Smooth muscle cell (in vitro differentiated cells): ENCODE measurements around the gene INTS2. TPM values are rescaled to one million over a fixed set of nuclear protein-coding genes. Genes with fewer than 3 reads are reported as not detected.
A peak's percentile ranks its signal among the peaks of the same experiment; 100 is the strongest.
"Not testable (repeated sequence)": the region's sequence is repeated elsewhere in the genome, so short reads cannot be mapped to it uniquely, and the experiment has no call there.

Experiments
- DNase-seq: peaks from one replicate; lab custom pipeline; 2025; ENCODE audit not compliant: unreplicated experiment; lab: John Stamatoyannopoulos, UW
- H2AFZ ChIP-seq: fragments of 200-600 bp; sonication (generic); 2 replicates; pipeline ENCODE4 v1.6.0; 2016; ENCODE audit warnings: antibody characterized with exemption, low read depth, mild to moderate bottlenecking
- H3F3A ChIP-seq: fragments of 200-600 bp; sonication (generic); 2 replicates; pipeline ENCODE4 v1.6.0; 2017; ENCODE audit warnings: antibody characterized with exemption, low read depth
- H3K27ac ChIP-seq: fragments of 200-600 bp; sonication (generic); 2 replicates; pipeline ENCODE4 v1.5.1; 2016; ENCODE audit warnings: low read depth, mild to moderate bottlenecking
- H3K27me3 ChIP-seq: fragments of 200-600 bp; sonication (generic); 2 replicates; pipeline ENCODE4 v1.6.1; 2016; ENCODE audit warnings: low read depth, mild to moderate bottlenecking
- H3K36me3 ChIP-seq: fragments of 200-600 bp; sonication (generic); 2 replicates; pipeline ENCODE4 v1.5.1; 2016; ENCODE audit warnings: low read depth
- H3K4me1 ChIP-seq: fragments of 200-600 bp; sonication (generic); 2 replicates; pipeline ENCODE4 v1.5.1; 2016; ENCODE audit warnings: low read depth
- H3K4me2 ChIP-seq: fragments of 200-600 bp; sonication (generic); 2 replicates; pipeline ENCODE4 v1.6.0; 2016; ENCODE audit warnings: mild to moderate bottlenecking
- H3K4me3 ChIP-seq: fragments of 200-600 bp; sonication (generic); 2 replicates; pipeline ENCODE4 v1.5.1; 2016; ENCODE audit warnings: mild to moderate bottlenecking
- H3K79me2 ChIP-seq: fragments of 200-600 bp; sonication (generic); 2 replicates; pipeline ENCODE4 v1.6.0; 2016; ENCODE audit warnings: low read depth, mild to moderate bottlenecking
- H3K9ac ChIP-seq: fragments of 200-600 bp; sonication (generic); 2 replicates; pipeline ENCODE4 v1.6.0; 2016; ENCODE audit warnings: low read depth
- H3K9me3 ChIP-seq: fragments of 200-600 bp; sonication (generic); replicated peaks from 2 replicates; pipeline ENCODE4 v1.5.1; 2016; ENCODE audit warnings: low read depth
- H4K20me1 ChIP-seq: fragments of 200-600 bp; sonication (generic); 2 replicates; pipeline ENCODE4 v1.6.0; 2016; ENCODE audit warnings: low read depth
- CTCF ChIP-seq: fragments of 200-600 bp; sonication (generic); IDR thresholded peaks from 2 replicates; pipeline ENCODE4 v1.5.1; 2017; ENCODE audit warnings: borderline replicate concordance, mild to moderate bottlenecking, antibody characterized with exemption; ENCODE audit not compliant: insufficient read depth, poor library complexity, severe bottlenecking
- WGBS: methylation state at CpG from one replicate; pipeline ENCODE4 v1.1.7; 2016; ENCODE audit warnings: low lambda C conversion rate; 5-methylcytosine and 5-hydroxymethylcytosine counted together
- polyA plus RNA-seq: library from polyadenylated mRNA; unstranded; fragments of >200 nt; fragmentation: Nextera tagmentation; extraction: Ambion mirVana; gene quantifications from 2 replicates; pipeline ENCODE4 v1.2.1, GENCODE V29; 2016
- total RNA-seq: library from RNA; depleted of rRNA; stranded (reverse); fragments of >200 nt; gene quantifications from 2 replicates; pipeline ENCODE4 v1.2.3, GENCODE V29; 2014

INTS2 gene
- total and polyA plus RNA-seq, 2 experiments from 2014 or later = 3.9 to 15.5 TPM

GRCh38 chr17:61942085-61942484 is 14.3 kb upstream of the INTS2 start:
- DNase-seq = no peak
- H4K20me1 ChIP-seq = no peaks in the 10 kb centered on the region
- H3K9ac ChIP-seq = no peak overlapping the region
- 98% methylated on average over 2 of the region's 2 CpGs for WGBS
- H2AFZ ChIP-seq = no peak overlapping the region
- no peak overlapping the region for H3K4me3 ChIP-seq
- peaks cover 11% of the 10 kb centered on the region for H3K36me3 ChIP-seq
- TF ChIP-seq CTCF = no peak
- H3K27me3 ChIP-seq = no peaks in the 10 kb centered on the region
- H3K4me1 ChIP-seq = no peaks in the 10 kb centered on the region
- H3K4me2 ChIP-seq = no peak overlapping the region
- H3F3A ChIP-seq = peaks cover 11% of the 10 kb centered on the region
- H3K79me2 ChIP-seq = no peaks in the 10 kb centered on the region
- H3K9me3 ChIP-seq = no peaks in the 10 kb centered on the region
- no peak overlapping the region for H3K27ac ChIP-seq

GRCh38 chr17:61928101-61928436 is 287 bp upstream of the INTS2 start:
- Histone ChIP-seq H3K9me3 (no peaks in the 10 kb centered on the region), H3K4me1 (peaks cover 6% of the 10 kb centered on the region), H3K79me2 (no peaks in the 10 kb centered on the region), H3K4me3 (peak overlapping the region; percentile 75), H3F3A (no peaks in the 10 kb centered on the region), H3K9ac (no peak overlapping the region), H3K27ac (peak overlapping the region; percentile 78), H3K4me2 (peak overlapping the region; percentile 85), H2AFZ (peak overlapping the region; percentile 90), H3K27me3 (no peaks in the 10 kb centered on the region), H4K20me1 (no peaks in the 10 kb centered on the region), H3K36me3 (peaks cover 5% of the 10 kb centered on the region)
- DNase-seq = no peak
- 52% methylated on average over 4 of the region's 4 CpGs for WGBS
- TF ChIP-seq CTCF = no peak

- H3F3A ChIP-seq = no peaks in the 10 kb centered on the region
- peak overlapping the region; percentile 75 for H3K4me3 ChIP-seq
- no peak for DNase-seq
- H3K27ac ChIP-seq = peak overlapping the region; percentile 78
- peaks cover 5% of the 10 kb centered on the region for H3K36me3 ChIP-seq
- peak overlapping the region; percentile 82 for H3K9ac ChIP-seq
- no peaks in the 10 kb centered on the region for H3K27me3 ChIP-seq
- peak overlapping the region; percentile 90 for H2AFZ ChIP-seq
- no peak for TF ChIP-seq CTCF
- peak overlapping the region; percentile 85 for H3K4me2 ChIP-seq
- no peaks in the 10 kb centered on the region for H4K20me1 ChIP-seq
- H3K9me3 ChIP-seq = no peaks in the 10 kb centered on the region
- peaks cover 6% of the 10 kb centered on the region for H3K4me1 ChIP-seq
- WGBS = 40% methylated on average over 4 of the region's 4 CpGs
- H3K79me2 ChIP-seq = no peaks in the 10 kb centered on the region
These were observed 965 bp downstream of the INTS2 start for GRCh38 chr17:61926826-61927207.

- H3K36me3 ChIP-seq = peaks cover 26% of the 10 kb centered on the region
- not testable (repeated sequence) for H3K27me3 ChIP-seq, H3K4me3 ChIP-seq, H3K4me1 ChIP-seq, H4K20me1 ChIP-seq, H3K79me2 ChIP-seq, H3K27ac ChIP-seq, H2AFZ ChIP-seq, H3K9ac ChIP-seq, H3K9me3 ChIP-seq, H3F3A ChIP-seq, DNase-seq, H3K4me2 ChIP-seq
- 97% methylated on average over 15 of the region's 15 CpGs for WGBS
These were observed 12.6 kb downstream of the INTS2 start for GRCh38 chr17:61915162-61915561.
